Suprapubic skin (tissue), 3 donors: ENCODE results near the gene ZNF362.
"Not testable (repeated sequence)": the region's sequence is repeated elsewhere in the genome, so short reads cannot be mapped to it uniquely, and the experiment has no call there.

Experiments used
- POLR2AphosphoS5 ChIP-seq, 3 donors: sonication (generic); formaldehyde crosslinking; IDR thresholded peaks; one replicate each; pipeline ENCODE4 v1.6.1; 2017; ENCODE audit warnings: antibody characterized with exemption in 3 of 3
- TF ChIP-seq, protein P1 (sequence below), 2 donors: fragments of 200-600 bp in 1 of 2; fragments of 450-650 bp in 1 of 2; sonication (generic) in 1 of 2; IDR thresholded peaks; one replicate each; pipeline ENCODE4 v1.5.1; 2016 to 2019; ENCODE audit warnings: antibody characterized with exemption in 2 of 2, mild to moderate bottlenecking in 1 of 2, moderate library complexity in 1 of 2

DNA sequence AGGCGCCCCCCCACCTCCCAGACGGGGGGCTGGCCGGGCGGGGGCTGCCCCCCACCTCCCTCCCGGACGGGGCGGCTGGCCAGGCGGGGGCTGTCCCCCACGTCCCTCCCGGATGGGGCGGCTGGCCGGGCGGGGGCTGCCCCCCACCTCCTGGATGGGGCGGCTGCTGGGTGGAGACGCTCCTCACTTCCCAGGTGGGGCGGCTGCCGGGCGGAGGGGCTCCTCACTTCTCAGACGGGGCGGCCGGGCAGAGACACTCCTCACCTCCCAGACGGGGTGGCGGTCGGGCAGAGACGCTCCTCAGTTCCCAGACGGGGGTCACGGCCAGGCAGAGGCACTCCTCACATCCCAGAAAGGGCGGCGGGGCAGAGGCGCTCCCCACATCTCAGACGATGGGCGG lies 53.1 kb downstream of the ZNF362 start:
- TF ChIP-seq, protein P1, sequence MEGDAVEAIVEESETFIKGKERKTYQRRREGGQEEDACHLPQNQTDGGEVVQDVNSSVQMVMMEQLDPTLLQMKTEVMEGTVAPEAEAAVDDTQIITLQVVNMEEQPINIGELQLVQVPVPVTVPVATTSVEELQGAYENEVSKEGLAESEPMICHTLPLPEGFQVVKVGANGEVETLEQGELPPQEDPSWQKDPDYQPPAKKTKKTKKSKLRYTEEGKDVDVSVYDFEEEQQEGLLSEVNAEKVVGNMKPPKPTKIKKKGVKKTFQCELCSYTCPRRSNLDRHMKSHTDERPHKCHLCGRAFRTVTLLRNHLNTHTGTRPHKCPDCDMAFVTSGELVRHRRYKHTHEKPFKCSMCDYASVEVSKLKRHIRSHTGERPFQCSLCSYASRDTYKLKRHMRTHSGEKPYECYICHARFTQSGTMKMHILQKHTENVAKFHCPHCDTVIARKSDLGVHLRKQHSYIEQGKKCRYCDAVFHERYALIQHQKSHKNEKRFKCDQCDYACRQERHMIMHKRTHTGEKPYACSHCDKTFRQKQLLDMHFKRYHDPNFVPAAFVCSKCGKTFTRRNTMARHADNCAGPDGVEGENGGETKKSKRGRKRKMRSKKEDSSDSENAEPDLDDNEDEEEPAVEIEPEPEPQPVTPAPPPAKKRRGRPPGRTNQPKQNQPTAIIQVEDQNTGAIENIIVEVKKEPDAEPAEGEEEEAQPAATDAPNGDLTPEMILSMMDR (IDR thresholded peaks at IDR 0.05) = not testable (repeated sequence)
- not testable (repeated sequence) for TF ChIP-seq POLR2AphosphoS5 (IDR thresholded peaks at IDR 0.05)
